Spleen (tissue), 7 donors: ENCODE measurements around the gene OR5D14.

ENCODE experiments used
- CTCF ChIP-seq, 11 experiments: fragments of 200-600 bp in 7 of 11; fragments of 450-650 bp in 4 of 11; sonication (generic) in 4 of 11; IDR thresholded peaks in 8 of 11; conservative IDR thresholded peaks in 3 of 11; 1 replicate in 7 of 11; 2 replicates in 4 of 11; pipeline versions ENCODE4 v1.4.0 to v1.8.0; 2016 to 2021; ENCODE audit warnings: antibody characterized with exemption in 11 of 11, inconsistent platforms in 4 of 11, mild to moderate bottlenecking in 1 of 11
- POLR2A ChIP-seq, 3 donors: fragments of 450-650 bp; IDR thresholded peaks; one replicate each; pipeline ENCODE4 v1.5.1; 2017; ENCODE audit warnings: antibody characterized with exemption in 3 of 3, mild to moderate bottlenecking in 1 of 3
- donor health status: DM: no; HTN: no; CAD: no; lungs with moderate emphysema.
- donor health status: DM: no; HTN: no; CAD: no.
- donor health status: DM: no; HTN: no; CAD: no.

- TF ChIP-seq POLR2A (IDR thresholded peaks at IDR 0.05) (no peak), CTCF (IDR thresholded peaks at IDR 0.05 in 8 of 11, conservative IDR thresholded peaks at IDR 0.05 in 3 of 11) (no peak)
These were observed 3.8 kb upstream of the OR5D14 start for GRCh38 chr11:55791606-55792005.
